ENCODE data around the gene SMYD3. TPM values are rescaled to one million over a fixed set of nuclear protein-coding genes. Genes with fewer than 3 reads are reported as not detected.

The SMYD3 gene
- total RNA-seq, 1 experiment from 2014 or later, result 44.5 TPM

DNA sequence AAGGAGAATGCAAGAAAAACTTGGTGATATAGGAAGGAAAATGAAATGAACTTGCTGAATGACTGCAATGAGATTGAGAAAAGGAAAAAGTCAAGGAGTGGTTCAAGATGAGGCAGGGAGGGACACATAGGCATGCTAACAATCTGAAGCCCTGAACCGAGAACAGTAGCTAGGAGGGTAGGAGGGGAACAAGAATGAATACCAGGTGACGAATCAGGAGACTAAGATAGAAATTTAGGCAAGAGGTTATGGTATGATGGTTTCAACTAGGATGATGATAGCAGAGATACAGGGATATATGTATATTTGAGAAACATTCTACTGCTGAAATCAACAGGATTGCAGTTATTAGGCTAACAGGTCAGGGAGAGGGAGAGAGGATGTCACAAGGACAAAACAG, 44.1 kb downstream of the SMYD3 start:
- DNase-seq (ENCODE audit: low spot score), result no peak

- no peak for DNase-seq (ENCODE audit: low spot score)
Observed at GRCh38 chr1:246460406-246460805, 46.7 kb downstream of the SMYD3 start.

GRCh38 chr1:246459221-246459620, 47.9 kb downstream of the SMYD3 start:
- DNase-seq (ENCODE audit: low spot score), result no peak

DNA sequence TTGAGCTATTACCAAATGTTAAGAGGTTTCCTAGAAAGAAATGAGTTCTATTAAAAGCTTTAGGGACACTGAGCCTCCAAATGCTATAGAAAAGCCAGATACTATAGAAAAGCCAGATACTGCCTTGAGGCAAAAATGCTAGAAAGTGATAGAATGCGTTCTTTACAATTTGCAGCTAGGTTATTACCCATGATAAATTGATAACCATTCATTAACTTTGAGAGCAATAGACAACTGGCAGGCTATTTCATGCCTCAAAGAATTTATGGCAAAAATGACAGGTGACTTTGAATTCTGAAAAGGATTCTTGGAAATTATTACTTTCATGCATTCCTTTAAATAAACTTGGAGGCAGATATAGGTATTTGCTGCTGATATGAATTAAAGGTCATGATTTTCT, 51.6 kb downstream of the SMYD3 start:
- DNase-seq (ENCODE audit: low spot score), result no peak

DNA sequence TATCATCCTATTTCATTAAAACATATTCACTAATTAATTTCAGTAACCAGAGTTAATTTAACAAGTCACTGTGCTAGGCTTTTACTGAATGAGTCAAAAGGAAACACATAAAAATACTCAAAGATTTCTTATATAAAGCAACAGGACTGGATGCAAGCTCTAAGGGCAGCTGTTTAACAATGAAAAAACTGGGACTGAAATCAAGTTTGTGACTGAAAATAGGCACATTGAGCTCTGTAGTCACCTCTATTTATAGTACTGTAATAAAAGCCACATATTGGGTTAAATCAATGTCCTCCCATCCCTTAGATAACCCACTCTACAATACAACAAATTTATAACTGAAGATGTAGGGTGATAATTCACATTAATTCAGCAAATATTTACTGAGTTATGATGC, 52.4 kb downstream of the SMYD3 start:
- DNase-seq (ENCODE audit: low spot score), result no peak

DNA sequence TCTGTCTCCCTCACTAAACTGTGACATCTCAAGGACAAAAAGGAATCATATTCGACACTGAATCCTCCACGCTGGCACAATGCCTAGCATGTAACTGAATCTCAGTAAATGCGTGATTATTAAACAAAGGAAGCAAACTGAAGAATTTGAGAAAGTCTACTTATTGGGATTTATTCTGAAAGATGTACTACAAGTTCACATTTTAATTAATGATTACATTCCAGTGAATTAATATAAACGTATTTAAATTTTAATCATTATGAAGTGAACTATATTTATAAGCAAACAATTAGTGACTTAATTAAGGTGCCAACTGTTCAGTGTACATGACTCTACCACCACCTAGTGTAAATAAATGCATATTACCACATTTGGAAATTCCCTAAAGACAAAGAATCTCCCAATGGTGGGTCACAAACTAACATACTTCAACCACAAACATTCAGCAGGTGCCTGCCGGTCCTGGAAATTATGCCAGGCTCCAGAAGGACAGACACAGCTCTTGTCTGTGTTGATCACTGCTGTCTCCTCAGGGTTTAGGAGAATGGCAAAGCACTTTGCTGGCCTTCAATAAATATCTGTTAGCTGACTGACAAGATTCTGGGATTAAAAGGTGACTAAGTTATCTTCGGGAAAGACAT, 56.3 kb downstream of the SMYD3 start:
- DNase-seq (ENCODE audit: low spot score), result peak; percentile 49

- no peak for DNase-seq (ENCODE audit: low spot score)
Observed at GRCh38 chr1:246448373-246448772, 58.7 kb downstream of the SMYD3 start.

GRCh38 chr1:246447501-246447900, 59.6 kb downstream of the SMYD3 start:
- peak; percentile 46 for DNase-seq (ENCODE audit: low spot score)

GRCh38 chr1:246445503-246445902, 61.6 kb downstream of the SMYD3 start:
- DNase-seq (ENCODE audit: low spot score), result peak; percentile 19

GRCh38 chr1:246444617-246445016, 62.5 kb downstream of the SMYD3 start:
- DNase-seq (ENCODE audit: low spot score), result no peak

DNA sequence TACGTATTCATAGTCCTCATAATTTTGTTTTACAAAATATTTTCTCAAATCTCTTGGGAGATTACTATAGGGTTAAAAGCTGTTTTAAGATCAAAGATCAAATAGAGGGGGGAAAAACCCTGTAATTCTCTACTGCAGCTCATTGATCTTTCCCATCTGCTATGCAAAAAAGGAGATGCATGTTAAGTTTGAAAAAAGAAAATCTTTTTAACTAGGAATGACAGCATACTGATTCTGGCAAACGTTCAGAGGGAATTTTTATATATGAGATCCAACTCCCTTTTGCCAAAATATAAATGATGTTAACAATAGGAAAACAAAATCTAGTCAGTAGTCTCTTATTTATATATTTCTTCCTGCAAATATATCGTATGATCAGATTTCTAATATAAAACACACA, 69.1 kb downstream of the SMYD3 start:
- no peak for DNase-seq (ENCODE audit: low spot score)

DNA sequence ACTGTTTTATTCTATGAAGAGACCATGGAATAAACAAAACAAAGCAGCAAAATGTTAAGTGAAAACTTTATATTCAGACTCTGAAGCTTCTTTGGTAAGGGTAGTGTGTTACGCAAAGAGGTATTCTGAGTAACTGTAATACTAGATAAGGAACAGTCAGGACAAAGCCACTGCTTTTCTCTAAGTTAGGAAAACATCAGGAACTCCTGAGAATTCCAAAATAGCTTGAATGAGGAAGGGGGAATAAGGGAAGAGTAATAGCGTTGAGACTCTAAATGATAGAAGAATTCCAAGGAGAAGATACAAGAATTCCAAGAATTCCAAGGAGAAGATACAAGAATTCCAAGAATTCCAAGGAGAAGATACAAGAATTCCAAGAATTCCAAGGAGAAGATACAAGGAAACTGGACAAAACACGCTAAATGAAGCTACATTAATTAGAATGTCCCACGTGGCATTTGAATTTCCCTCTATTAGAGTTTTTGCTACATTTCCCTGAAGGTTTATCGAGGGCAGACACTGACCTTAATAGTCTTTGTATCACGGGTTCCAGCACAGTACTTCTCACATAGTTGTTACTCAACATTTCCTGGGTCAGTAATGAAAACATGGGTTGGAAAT, 71.5 kb downstream of the SMYD3 start:
- peak; percentile 35 for DNase-seq (ENCODE audit: low spot score)

GRCh38 chr1:246434335-246434734, 72.7 kb downstream of the SMYD3 start:
- DNase-seq (ENCODE audit: low spot score), result no peak

DNA sequence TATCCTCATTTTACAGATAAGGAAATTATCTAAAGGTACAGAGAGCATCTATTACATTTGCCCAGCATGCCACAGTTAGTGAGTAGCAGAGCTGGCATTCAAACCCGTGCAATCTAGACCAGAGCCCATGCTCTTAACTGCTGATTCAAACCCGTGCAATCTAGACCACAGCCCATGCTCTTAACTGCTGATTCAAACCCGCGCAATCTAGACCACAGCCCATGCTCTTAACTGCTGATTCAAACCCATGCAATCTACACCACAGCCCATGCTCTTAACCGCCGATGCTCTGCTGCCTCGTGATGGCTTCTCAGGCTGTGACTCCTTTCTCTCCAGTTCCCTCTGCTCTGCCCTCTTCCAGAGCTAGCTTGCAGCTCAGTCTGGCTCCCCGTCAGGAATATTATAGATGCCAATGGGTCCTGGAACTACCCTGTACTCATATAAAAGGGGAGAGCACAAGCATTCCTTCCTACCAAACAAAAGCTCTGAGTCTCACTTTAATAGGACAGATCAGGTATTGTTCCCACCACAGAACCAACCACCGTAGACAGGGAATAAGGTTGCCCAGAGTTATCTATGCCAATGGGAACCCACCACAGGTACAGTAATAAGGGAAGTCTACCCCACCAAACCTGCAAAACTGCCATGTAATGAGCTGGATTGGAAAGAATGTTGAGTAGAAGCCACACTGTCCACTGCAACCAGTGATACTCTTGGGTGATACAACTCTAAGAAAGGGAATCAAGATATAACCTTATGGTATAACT, 78.4 kb downstream of the SMYD3 start:
- peak; percentile 94 for DNase-seq (ENCODE audit: low spot score)

DNA sequence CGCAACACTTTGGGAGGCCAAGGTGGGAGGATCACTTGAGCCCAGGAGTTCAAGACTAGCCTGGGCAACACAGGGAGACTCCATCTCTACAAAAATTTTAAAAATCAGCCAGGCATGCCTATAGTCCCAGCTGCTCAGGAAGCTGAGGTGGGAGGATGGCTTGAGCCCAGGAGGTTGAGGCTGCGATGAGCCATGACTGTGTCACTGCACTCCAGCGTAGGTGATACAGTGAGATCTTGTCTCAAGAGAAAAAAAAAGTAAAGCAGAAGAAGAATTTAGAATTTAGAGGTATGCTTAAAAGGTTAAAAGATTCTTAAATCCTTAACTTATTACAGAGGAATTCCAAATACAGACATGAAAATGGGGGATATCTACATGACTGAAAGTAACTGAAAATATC, 79.5 kb downstream of the SMYD3 start:
- DNase-seq (ENCODE audit: low spot score), result peak; percentile 25

- no peak for DNase-seq (ENCODE audit: low spot score)
Observed at GRCh38 chr1:246425895-246426294, 81.2 kb downstream of the SMYD3 start.

DNA sequence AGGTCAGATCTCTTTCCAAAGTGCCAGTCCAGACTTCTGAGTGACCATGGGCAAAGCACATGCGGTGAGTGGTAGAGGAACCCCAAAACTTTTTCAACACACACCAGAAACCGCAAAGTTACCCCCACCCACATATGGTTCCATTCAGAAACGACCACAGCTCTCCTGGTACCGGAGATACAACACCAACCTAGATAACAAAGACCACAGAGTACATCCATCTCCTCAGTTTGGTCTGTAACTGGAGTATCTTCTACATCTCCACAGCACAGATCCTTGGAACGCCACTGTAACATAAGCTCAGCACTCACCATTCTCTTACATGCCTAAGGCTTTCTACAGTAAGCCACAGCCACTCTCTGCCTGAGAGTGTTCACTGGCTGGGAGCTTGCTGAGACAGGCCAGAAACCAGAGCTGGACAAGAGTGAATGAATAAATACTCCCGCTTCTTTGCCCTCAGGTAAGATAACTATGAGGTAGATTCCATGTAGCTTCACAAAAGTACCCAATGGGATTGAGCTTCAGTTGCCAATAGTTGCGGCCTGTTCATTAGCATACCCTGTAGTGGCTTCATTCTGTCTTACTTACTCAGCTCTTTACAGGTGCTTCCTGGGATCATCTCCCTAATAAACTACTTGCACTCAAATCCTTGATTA, 81.8 kb downstream of the SMYD3 start:
- no peak for DNase-seq (ENCODE audit: low spot score)

- DNase-seq (ENCODE audit: low spot score), result no peak
Observed at GRCh38 chr1:246420300-246420699, 86.8 kb downstream of the SMYD3 start.

- no peak for DNase-seq (ENCODE audit: low spot score)
Observed at GRCh38 chr1:246418565-246419312, 88.3 kb downstream of the SMYD3 start.

DNA sequence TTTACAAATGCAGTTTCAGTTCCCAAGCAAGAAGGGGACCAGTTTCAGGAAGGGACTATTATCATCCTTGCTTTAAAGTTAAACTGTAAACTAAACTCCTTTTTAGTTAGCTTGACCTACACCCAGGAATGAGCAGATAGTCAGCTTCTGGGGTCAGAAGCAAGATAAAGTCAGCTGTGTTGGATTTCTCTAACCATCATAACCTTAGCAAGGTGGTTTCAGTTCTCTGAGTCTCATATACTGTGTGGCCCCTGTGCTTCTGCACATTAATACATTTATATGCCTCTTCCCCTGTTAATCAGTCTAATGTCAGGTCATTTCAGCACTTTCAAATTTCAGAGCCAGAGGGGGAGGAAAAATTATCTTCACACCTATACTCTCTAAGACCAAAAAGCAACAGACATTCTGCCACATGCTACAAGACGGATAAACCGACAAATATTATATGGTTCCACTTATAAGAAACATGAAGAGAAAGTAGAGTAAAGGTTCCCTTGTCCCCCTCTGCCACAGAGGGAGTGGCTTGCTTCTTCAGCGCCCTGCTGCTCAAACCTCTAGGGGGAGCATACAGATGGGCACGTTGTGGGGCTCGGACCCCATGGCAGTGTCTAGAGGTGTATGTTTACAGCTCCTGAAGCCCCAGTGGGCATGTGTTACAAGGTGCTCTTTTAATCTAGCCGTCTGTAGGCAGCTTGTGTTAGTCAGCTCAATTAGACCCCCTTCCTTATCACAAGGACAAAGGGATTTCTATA, 89.1 kb downstream of the SMYD3 start:
- DNase-seq (ENCODE audit: low spot score), result no peak

All from A172 (cell line).